GM21367 (cell line): Measurements from ENCODE around the gene INPP4B.
"Not testable (repeated sequence)": the region's sequence is repeated elsewhere in the genome, so short reads cannot be mapped to it uniquely, and the experiment has no call there.

ENCODE experiments used
- ATAC-seq: cut with Tn5 transposase; IDR thresholded peaks from one replicate; pipeline ENCODE4 v1.9.1; 2021; ENCODE audit not compliant: unreplicated experiment

Gene INPP4B

GRCh38 chr4:142419712-142420111 is 426.4 kb downstream of the INPP4B start:
- ATAC-seq: no peak

GRCh38 chr4:142418697-142419096 is 427.4 kb downstream of the INPP4B start:
- ATAC-seq: no peak

DNA sequence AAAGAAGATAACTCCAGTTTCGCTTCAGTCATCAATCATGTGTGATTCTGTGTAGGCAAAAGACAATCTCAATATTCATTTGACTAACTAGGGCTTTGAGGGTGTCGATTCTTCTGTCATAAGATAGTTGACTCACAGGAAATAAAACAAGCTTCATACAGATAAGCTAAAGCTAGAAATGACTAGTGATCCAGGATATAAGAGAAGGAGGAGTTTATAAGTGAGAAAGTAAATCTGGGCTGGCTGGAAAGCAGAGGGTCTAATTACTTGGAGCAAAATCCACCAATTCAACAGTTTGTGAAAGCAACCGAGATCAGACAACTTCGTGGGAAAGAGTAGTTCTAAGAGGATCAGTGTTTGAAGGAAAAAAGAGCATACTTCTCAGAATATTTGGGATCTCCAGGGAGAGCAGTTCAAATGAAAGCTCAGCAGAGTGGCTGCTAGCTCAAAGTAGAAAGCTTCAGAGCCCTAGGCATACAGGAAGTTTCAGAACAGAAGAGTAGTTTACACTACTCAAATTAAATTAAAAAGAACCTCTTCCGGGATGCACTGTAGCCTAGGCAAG is 429.3 kb downstream of the INPP4B start:
- ATAC-seq: no peak

GRCh38 chr4:142416121-142416520 is 430.0 kb downstream of the INPP4B start:
- no peak for ATAC-seq

- no peak for ATAC-seq
Observed at GRCh38 chr4:142414366-142414990, 431.6 kb downstream of the INPP4B start.

GRCh38 chr4:142413485-142413884 is 432.6 kb downstream of the INPP4B start:
- ATAC-seq: no peak

GRCh38 chr4:142411993-142412392 is 434.1 kb downstream of the INPP4B start:
- ATAC-seq: no peak

- no peak for ATAC-seq
Observed at GRCh38 chr4:142408003-142408441, 438.1 kb downstream of the INPP4B start.

DNA sequence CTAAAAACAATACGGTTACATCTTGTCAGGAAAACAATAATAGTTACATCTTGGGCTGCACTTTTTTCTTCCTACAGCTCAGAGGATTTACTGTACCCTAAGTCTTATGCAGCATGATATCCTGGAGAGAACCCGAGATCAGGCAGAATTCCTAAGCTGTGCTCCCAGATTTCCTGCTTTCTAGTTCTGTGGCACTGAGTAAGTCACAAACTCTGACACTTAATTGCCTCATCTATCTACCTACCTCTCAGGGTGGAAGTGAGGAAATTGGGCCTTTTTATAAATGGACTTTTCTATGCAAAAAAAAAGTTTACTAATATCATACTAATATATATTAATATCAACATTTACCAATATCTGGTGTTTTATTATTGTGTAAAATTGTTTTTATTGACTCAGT is 438.5 kb downstream of the INPP4B start:
- no peak for ATAC-seq

GRCh38 chr4:142406917-142407501 is 439.1 kb downstream of the INPP4B start:
- no peak for ATAC-seq

DNA sequence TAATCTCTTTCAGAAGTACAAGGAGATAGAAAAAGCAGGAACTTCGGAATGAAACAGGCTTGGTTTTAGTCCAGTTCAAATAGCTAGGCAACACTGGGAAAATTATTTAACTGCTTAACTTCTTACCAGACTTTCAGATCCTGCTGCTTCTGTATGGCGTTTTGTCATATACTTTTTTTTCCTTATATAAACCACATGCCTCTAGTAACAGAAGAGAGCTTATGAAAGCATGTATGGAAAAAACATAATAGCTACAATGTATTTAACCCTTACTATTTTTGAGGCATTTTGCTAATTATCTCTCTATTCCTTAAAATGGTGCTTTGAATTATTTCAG is 439.6 kb downstream of the INPP4B start:
- ATAC-seq: no peak

DNA sequence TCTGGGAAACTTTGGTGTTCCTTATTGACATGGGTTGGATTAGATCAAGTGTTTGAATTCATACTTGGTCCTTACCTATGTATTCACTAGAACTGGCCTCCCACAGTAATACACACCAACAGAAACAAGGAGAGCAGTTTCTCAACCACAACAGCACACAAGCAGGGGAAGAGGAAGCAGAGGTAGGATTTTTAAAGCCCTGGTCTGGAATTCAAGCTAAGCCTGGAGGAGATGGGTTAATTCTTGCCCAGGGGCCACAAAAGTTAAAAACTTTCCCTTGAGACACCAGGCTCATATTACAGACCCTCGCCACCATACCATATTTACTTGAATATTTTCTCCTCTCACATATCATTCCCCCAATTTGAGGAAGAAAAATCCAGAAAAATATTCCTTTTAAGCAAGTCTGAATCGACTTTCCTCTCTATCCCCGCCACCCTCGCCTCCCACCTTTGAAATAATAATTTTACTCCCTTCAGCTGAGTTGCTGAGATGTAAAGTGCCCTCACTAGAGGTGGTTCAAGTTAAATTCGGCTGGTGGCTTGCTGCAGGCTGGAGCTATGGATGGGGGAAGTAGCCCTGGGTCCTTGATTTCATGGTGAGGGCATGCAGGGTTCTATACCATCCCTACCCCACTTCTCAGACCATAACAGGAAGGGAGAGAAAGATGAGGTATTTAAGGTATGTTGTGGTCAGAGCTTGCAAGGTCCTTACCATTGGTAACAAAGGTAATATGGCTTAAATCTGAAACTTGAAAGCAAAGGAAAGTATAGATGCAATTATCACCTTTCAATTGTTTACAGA is 440.2 kb downstream of the INPP4B start:
- ATAC-seq: peak; percentile 38

DNA sequence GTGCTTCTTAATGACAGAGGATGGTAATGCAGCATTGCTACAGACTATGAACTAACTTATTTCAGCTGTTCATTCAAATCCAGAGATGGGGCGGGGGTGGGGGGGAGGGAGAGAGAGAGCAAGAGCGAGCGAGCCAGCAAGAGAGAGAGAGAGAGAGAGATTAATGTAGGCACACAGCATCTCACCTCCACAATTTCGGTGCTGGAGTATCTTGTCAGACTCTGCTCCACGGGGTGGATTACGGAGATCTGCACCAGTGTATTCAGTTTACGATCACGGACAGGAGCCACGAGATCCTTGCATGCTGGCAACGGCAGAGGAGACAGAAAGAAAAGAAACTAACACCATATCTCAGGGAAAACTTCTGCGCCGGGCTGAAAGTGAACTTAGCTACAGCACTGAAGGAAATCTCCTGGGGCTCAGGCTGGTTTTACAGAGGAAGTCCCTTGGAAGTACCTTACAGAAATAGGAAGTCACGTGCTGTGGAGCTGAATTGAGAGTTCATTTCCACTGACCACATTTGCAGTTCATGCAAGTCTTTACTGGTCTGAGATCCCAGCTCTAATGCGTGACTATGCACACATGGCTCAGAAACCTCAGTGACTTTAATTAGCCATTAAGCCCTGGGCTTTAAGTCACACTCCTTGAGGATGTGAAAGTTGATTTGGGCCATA is 440.9 kb downstream of the INPP4B start:
- ATAC-seq: peak; percentile 54

- ATAC-seq: no peak
Observed at GRCh38 chr4:142404191-142404611, 441.9 kb downstream of the INPP4B start.

DNA sequence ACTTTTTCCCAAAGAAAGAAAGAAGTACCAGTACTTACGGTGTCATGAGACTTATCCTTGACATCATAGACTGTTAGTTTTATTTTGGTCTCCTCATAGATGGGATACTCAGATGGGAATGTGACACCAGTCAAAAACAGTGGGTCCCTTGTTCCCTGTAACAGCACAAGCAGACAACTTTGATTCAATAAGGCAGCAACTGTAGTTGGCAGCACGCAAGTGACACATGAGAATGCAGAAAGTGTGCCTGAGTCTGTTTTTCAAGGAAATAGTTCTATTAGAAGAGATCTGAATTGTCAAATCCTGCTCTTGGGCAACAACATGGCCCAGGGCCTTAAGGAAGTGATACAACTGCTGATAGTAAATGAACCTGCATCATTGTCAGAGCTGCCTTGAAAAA is 443.2 kb downstream of the INPP4B start:
- no peak for ATAC-seq

GRCh38 chr4:142402156-142402555 is 443.9 kb downstream of the INPP4B start:
- no peak for ATAC-seq

GRCh38 chr4:142397364-142397991 is 448.6 kb downstream of the INPP4B start:
- not testable (repeated sequence) for ATAC-seq

GRCh38 chr4:142396279-142396678 is 449.8 kb downstream of the INPP4B start:
- ATAC-seq: no peak

- no peak for ATAC-seq
Observed at GRCh38 chr4:142393127-142393526, 453.0 kb downstream of the INPP4B start.

DNA sequence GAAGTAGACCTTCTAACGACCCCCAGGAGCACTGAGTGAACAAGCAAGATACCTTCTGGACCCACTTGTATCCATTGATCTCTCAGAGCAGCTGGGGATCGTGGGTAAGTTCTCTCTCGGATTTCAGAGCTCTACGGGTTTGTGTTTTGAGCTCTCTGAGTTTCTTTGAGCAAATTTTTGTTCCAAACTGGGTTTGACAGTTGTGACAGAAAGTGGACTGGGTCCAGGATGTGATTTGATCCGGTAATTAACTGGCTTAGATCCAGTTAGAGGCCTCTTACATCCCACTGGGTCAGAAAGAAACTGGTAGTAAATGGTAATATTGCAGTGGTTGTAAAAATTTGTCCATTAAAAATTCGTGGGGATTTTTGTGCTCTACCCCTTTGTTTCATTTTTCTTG is 459.2 kb downstream of the INPP4B start:
- no peak for ATAC-seq

- no peak for ATAC-seq
Observed at GRCh38 chr4:142386449-142386848, 459.7 kb downstream of the INPP4B start.
